Thymus (tissue), 11 donors: Measurements from ENCODE around the gene PPDPF. TPM values are rescaled to one million over a fixed set of nuclear protein-coding genes. Genes with fewer than 3 reads are reported as not detected.
"Not testable (repeated sequence)": the region's sequence is repeated elsewhere in the genome, so short reads cannot be mapped to it uniquely, and the experiment has no call there.

Source experiments
- DNase-seq, 9 donors: peaks; one replicate each; pipeline ENCODE4 v3.0.0-alpha.2; 2013; ENCODE audit warnings: low spot score in 9 of 9, low read depth in 6 of 9, missing footprints in 1 of 9
- H3K27ac ChIP-seq, 2 donors: one replicate each; pipeline ENCODE4 v1.5.1; 2013; ENCODE audit warnings: control low read depth in 1 of 2, low read depth in 1 of 2, low read length in 1 of 2, mild to moderate bottlenecking in 1 of 2, moderate library complexity in 1 of 2
- H3K27me3 ChIP-seq, 2 donors: one replicate each; pipeline ENCODE4 v1.5.1; 2013; ENCODE audit warnings: low read length in 1 of 2; ENCODE audit not compliant: control insufficient read depth in 2 of 2, insufficient read depth in 1 of 2
- H3K36me3 ChIP-seq, 2 donors: one replicate each; pipeline ENCODE4 v1.5.1; 2013; ENCODE audit warnings: low read length in 1 of 2, mild to moderate bottlenecking in 1 of 2, moderate library complexity in 1 of 2; ENCODE audit not compliant: control insufficient read depth in 2 of 2, insufficient read depth in 2 of 2
- H3K4me1 ChIP-seq, 2 donors: one replicate each; pipeline ENCODE4 v1.5.1; 2013; ENCODE audit warnings: low read length in 2 of 2; ENCODE audit not compliant: control insufficient read depth in 2 of 2, insufficient read depth in 2 of 2
- H3K4me3 ChIP-seq, 2 donors: one replicate each; pipeline ENCODE4 v1.5.1; 2013; ENCODE audit warnings: low read length in 2 of 2, control low read depth in 1 of 2, mild to moderate bottlenecking in 1 of 2
- H3K9me3 ChIP-seq, 2 donors: one replicate each; pipeline ENCODE4 v1.5.1; 2013; ENCODE audit warnings: low read length in 1 of 2, mild to moderate bottlenecking in 1 of 2; ENCODE audit not compliant: control insufficient read depth in 2 of 2, insufficient read depth in 1 of 2
- WGBS: extraction: QIAGEN DNeasy Blood & Tissue Kit; methylation state at CpG from one replicate; pipeline ENCODE4 v1.1.7; 2013; 5-methylcytosine and 5-hydroxymethylcytosine counted together
- polyA plus RNA-seq: library from polyadenylated mRNA; stranded (reverse); fragments of 200-250 nt; gene quantifications from one replicate; pipeline ENCODE4 v1.2.3, GENCODE V29; 2013
- total RNA-seq: library from RNA; stranded (reverse); fragments of 120-200 nt; gene quantifications from one replicate; pipeline ENCODE4 v1.2.4, GENCODE V29; 2013
- donor health status: healthy.

PPDPF gene
- total and polyA plus RNA-seq, 2 donors: 18.0 to 229 TPM

GRCh38 chr20:63554361-63555278, 34.1 kb downstream of the PPDPF start:
- H3K27ac ChIP-seq: no peak overlapping the region
- WGBS: 79% methylated on average over 38 of the region's 38 CpGs
- H3K27me3 ChIP-seq: peaks cover 0 to 37% of the 10 kb centered on the region in 2 donors
- H3K4me1 ChIP-seq: peaks cover 15 to 37% of the 10 kb centered on the region in 2 donors
- peak in 2 of 9 donors; percentile 21 to 36 for DNase-seq
- H3K36me3 ChIP-seq: no peaks in the 10 kb centered on the region
- H3K4me3 ChIP-seq: peak overlapping the region; percentile 9 to 61
- peaks cover 0 to 11% of the 10 kb centered on the region in 2 donors for H3K9me3 ChIP-seq

DNA sequence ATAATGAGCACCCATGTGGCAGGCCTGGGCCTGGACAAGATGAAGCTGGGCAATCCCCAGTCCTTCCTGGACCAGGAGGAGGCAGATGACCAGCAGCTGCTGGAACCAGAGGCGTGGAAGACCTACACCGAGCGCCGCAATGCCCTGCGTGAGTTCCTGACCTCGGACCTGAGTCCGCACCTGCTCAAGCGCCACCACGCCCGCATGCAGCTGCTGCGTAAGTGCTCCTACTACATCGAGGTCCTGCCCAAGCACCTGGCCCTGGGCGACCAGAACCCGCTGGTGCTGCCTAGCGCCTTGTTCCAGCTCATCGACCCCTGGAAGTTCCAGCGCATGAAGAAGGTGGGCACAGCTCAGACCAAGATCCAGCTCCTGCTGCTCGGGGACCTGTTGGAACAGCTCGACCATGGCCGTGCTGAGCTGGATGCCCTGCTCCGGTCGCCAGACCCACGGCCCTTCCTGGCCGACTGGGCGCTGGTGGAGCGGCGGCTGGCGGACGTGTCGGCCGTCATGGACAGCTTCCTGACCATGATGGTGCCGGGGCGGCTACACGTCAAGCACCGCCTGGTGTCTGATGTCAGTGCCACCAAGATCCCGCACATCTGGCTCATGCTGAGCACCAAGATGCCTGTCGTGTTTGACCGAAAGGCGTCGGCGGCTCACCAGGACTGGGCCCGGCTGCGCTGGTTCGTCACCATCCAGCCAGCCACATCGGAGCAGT, 35.3 kb downstream of the PPDPF start:
- DNase-seq: no peak
- Histone ChIP-seq H3K27me3 (peaks cover 0 to 32% of the 10 kb centered on the region in 2 donors), H3K27ac (no peak overlapping the region), H3K4me1 (peaks cover 15 to 30% of the 10 kb centered on the region in 2 donors), H3K4me3 (no peak overlapping the region), H3K36me3 (peaks cover 0 to 7% of the 10 kb centered on the region in 2 donors), H3K9me3 (peaks cover 0 to 11% of the 10 kb centered on the region in 2 donors)
- WGBS: 96% methylated on average over 45 of the region's 45 CpGs

DNA sequence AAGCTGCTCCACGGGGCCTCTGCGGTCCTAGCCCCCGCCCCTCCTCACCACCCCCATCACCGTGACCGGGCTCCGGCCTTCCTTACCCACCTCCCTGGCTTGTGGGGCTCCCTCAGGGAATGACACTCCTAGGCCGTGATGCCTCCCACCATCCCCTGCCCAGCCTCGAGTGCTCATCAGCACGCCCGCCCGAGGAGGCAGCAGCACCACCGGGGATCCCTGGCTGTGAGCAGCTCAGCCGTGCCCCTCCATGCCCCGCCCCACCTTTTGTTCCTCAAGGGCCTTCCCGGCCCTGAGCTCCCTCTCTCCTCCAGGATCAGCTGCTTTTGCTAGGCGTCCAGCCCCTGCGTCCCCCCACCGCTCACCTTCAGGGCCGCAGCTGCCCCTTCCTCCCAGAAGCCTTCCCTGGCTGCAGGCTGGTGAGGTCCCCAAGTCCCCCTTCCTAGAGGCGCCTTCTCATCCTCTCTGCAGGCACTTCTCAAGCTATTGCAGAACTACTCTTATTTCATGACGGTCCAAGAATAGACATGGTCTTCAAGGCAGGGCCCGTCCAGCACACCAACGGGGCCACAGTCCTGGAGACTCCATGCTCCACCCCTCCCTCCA, 36.4 kb downstream of the PPDPF start:
- 96% methylated on average over 23 of the region's 23 CpGs for WGBS
- Histone ChIP-seq H3K36me3 (peaks cover 4 to 11% of the 10 kb centered on the region in 2 donors), H3K4me1 (peaks cover 12 to 25% of the 10 kb centered on the region in 2 donors), H3K4me3 (no peak overlapping the region), H3K27me3 (peaks cover 0 to 29% of the 10 kb centered on the region in 2 donors), H3K9me3 (peaks cover 0 to 11% of the 10 kb centered on the region in 2 donors), H3K27ac (no peak overlapping the region)
- no peak for DNase-seq

DNA sequence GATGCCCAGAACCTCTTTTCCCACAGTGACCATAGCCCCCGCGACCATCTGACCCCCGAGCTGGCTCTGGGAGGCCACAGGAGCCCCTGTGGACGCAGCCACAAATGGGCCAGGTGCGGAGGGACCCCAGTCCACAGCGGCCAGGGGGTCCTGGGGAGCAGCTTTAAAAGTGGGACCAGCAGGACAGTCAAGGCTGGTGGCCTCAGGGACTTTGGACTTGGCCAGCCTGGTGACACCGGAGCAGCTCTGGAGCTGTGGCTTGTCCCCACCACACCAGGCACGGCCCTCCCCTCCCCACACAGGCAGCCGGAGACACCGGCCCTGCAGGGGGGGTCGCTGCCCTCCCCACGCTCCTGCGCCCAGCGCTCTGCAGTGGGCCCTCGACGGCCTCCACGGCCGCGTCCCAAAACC, 36.9 kb downstream of the PPDPF start:
- Histone ChIP-seq H3K9me3 (peaks cover 0 to 7% of the 10 kb centered on the region in 2 donors), H3K36me3 (peaks cover 4 to 11% of the 10 kb centered on the region in 2 donors), H3K27me3 (peaks cover 0 to 29% of the 10 kb centered on the region in 2 donors), H3K27ac (no peak overlapping the region), H3K4me1 (peaks cover 7 to 20% of the 10 kb centered on the region in 2 donors), H3K4me3 (no peak overlapping the region)
- WGBS: 98% methylated on average over 19 of the region's 19 CpGs
- no peak for DNase-seq

DNA sequence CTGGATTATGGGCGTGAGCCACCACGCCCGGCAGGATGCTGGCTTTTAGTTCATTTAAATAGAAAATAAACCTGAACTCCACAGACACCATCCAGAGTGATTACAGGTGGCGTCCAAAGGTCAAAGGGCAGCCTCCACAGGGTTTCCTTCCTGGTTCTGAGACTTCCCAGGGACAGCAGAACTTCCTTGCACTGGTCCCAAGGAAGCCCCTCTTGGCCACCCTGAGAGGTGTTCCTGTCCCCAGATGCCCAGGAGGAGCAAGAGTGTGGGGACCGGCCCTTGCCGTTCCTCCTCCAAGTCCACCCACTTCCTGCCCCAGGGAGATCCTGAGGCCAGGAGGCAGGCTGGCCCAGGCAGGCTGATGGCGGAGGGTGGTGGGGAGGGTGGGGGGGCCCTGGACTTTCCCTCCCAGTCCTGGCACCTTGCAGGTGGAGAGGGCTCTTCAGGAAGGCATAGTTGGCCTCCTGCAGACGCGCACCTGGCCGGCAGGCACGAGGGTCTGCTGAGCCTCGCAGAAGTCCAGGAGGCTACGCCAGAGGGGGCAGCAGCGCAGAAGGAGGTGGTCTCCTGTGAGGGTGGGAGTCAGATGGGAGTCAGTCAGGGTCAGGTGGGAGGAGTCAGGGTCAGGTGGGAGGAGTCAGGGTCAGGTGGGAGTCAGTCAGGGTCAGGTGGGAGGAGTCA, 38.4 kb downstream of the PPDPF start:
- no peak for DNase-seq
- H3K4me1 ChIP-seq: peaks cover 0 to 6% of the 10 kb centered on the region in 2 donors
- no peak overlapping the region for H3K27ac ChIP-seq
- no peak overlapping the region for H3K4me3 ChIP-seq
- WGBS: 98% methylated on average over 14 of the region's 14 CpGs
- peaks cover 0 to 23% of the 10 kb centered on the region in 2 donors for H3K27me3 ChIP-seq
- H3K9me3 ChIP-seq: no peaks in the 10 kb centered on the region
- peaks cover 4 to 16% of the 10 kb centered on the region in 2 donors for H3K36me3 ChIP-seq

GRCh38 chr20:63559485-63560332, 39.1 kb downstream of the PPDPF start:
- not testable (repeated sequence) for H3K9me3 ChIP-seq, H3K4me3 ChIP-seq, DNase-seq, H3K4me1 ChIP-seq, H3K27ac ChIP-seq
- H3K27me3 ChIP-seq: peaks cover 0 to 15% of the 10 kb centered on the region in 2 donors
- H3K36me3 ChIP-seq: peaks cover 4 to 16% of the 10 kb centered on the region in 2 donors
- 98% methylated on average over 31 of the region's 31 CpGs for WGBS

GRCh38 chr20:63560333-63560805, 39.8 kb downstream of the PPDPF start:
- DNase-seq: no peak

More at GRCh38 chr20:63560333-63560805, 39.8 kb downstream of the PPDPF start:
- no peak overlapping the region for H3K27ac ChIP-seq
- peaks cover 0 to 8% of the 10 kb centered on the region in 2 donors for H3K27me3 ChIP-seq
- no peaks in the 10 kb centered on the region for H3K9me3 ChIP-seq
- 98% methylated on average over 16 of the region's 16 CpGs for WGBS
- H3K4me1 ChIP-seq: no peaks in the 10 kb centered on the region
- H3K4me3 ChIP-seq: no peak overlapping the region
- H3K36me3 ChIP-seq: peaks cover 4 to 19% of the 10 kb centered on the region in 2 donors
